Epithelial cell of proximal tubule (primary cell): ENCODE measurements around the gene NPAS1. TPM values are rescaled to one million over a fixed set of nuclear protein-coding genes. Genes with fewer than 3 reads are reported as not detected.

Experiments used
- DNase-seq: peaks from one replicate; pipeline ENCODE4 v3.0.0-alpha.2; 2011; ENCODE audit warnings: low read depth
- H3K4me3 ChIP-seq: 2 replicates; pipeline ENCODE4 v1.5.1; 2011; ENCODE audit warnings: low read depth, mild to moderate bottlenecking, low read length
- total RNA-seq: library from RNA; depleted of rRNA; stranded (reverse); fragments of >200 nt; gene quantifications from 2 replicates; pipeline ENCODE4 v1.2.3, GENCODE V29; 2015
- TF ChIP-seq, protein P1 (sequence below): conservative IDR thresholded peaks from 2 replicates; pipeline ENCODE4 v1.5.1; 2012; ENCODE audit warnings: low read depth, mild to moderate bottlenecking, low read length

NPAS1 gene
- total RNA-seq, 1 donor from 2014 or later = 0.63 TPM

DNA sequence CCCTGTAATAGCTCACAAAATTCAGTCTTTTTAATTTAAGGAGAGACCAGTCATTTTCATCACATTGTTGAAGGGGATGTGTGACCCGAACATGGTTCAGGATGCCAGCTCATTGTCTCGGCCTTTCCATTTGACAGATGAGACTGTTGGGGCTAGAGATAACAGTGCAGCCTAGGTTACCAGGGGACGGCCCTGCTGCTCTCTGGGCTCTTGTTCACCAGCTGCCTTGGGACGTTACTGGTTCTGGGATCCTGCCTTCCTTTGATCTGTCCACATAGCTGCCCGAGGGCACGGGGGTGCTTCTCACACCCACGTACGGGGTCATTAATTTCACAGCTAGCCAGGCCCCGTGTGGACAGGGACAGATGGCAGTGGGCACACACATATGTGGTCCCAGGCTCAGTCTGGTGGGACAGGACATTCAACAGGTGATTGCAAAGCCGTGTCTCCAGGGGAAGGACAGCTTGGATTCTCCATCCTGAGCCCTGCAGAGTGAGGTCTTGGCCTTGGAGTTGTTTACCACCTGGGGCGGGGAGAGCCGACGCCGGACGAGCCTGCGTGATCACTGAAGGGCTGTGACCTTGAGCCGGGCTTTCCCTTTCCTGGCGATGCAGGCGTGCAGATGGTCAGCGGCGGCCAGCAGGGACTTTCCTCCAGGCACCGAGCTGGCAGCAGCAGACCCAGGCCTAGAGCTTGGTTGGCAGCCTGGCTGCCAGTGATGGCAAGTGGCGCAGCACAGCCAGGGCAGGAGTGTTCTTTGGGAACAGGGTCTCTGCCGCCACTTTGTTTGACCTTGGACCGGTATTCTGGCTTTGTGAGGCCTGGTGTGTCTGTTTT, 26.7 kb upstream of the NPAS1 start:
- TF ChIP-seq, protein P1, sequence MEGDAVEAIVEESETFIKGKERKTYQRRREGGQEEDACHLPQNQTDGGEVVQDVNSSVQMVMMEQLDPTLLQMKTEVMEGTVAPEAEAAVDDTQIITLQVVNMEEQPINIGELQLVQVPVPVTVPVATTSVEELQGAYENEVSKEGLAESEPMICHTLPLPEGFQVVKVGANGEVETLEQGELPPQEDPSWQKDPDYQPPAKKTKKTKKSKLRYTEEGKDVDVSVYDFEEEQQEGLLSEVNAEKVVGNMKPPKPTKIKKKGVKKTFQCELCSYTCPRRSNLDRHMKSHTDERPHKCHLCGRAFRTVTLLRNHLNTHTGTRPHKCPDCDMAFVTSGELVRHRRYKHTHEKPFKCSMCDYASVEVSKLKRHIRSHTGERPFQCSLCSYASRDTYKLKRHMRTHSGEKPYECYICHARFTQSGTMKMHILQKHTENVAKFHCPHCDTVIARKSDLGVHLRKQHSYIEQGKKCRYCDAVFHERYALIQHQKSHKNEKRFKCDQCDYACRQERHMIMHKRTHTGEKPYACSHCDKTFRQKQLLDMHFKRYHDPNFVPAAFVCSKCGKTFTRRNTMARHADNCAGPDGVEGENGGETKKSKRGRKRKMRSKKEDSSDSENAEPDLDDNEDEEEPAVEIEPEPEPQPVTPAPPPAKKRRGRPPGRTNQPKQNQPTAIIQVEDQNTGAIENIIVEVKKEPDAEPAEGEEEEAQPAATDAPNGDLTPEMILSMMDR = no peak
- DNase-seq = no peak
- no peak overlapping the region for H3K4me3 ChIP-seq

DNA sequence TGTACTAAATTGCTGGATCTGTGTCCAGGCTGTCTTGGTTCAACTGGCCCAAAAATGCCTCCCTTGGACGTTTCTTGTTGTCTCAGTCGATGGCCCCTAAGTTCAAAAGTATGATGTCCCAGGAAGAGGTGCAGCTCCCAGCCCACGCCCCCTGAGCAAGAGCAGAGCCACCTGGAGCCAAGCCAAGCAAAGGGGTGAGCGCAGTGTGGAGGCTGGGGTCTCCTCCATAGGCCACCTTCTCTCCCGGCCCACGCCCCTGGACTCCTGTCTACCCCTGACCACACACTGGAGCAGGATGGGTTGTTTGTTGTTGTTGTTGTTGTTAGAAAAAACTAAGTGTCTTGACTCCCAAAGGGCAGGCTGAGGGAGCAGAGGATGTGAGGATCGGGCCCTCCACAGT, 26.0 kb upstream of the NPAS1 start:
- no peak overlapping the region for H3K4me3 ChIP-seq
- no peak for DNase-seq
- TF ChIP-seq, protein P1 = no peak

DNA sequence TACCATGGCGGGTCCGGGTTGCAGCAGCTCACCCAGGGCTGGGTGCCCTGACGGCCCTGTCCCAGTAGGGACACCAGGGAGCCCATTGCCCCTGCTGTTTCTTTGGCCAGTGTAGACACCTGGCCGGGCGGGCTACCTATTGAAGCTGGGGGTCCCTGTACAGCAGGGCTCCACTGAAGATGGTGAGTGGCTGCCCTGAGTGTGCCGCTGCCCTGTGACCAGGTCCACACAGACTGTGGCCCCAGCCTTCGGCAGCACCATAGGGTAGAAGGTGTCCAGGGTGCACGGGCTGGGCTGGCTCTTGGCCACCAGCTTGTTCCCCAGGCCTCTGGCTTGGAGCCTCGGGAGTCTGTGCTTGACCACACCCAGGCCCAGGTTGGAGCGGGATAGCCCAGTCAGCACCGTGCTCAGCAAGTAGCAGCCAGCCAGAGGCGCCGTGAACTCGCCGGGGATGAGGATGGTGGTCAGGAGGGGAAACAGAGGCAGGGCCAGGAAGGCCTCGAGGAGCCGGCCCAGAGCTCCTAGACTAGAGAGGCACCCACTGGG, 25.4 kb upstream of the NPAS1 start:
- no peak for DNase-seq
- TF ChIP-seq, protein P1 = no peak
- no peak overlapping the region for H3K4me3 ChIP-seq

DNA sequence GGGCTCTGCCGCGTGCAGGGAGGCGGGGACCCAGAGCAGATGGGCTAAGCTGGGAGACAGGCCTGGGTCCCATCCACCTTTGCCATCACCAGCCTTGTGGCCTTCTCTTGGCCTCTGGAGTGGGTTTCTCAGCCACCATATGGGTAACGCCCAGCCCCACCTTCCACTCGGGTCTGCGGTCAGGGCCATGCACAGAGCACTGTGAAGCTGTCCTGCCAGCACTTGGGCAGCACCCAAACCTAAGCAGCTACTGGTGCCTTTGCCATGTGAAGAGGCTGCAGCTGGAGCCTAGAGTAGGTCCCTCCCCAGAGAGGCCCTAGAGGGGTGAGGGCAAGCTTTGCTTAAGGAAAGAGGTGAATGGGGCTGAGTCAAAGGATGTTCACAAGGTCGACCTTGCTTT, 24.1 kb upstream of the NPAS1 start:
- H3K4me3 ChIP-seq = no peak overlapping the region
- no peak for DNase-seq
- TF ChIP-seq, protein P1 = no peak

DNA sequence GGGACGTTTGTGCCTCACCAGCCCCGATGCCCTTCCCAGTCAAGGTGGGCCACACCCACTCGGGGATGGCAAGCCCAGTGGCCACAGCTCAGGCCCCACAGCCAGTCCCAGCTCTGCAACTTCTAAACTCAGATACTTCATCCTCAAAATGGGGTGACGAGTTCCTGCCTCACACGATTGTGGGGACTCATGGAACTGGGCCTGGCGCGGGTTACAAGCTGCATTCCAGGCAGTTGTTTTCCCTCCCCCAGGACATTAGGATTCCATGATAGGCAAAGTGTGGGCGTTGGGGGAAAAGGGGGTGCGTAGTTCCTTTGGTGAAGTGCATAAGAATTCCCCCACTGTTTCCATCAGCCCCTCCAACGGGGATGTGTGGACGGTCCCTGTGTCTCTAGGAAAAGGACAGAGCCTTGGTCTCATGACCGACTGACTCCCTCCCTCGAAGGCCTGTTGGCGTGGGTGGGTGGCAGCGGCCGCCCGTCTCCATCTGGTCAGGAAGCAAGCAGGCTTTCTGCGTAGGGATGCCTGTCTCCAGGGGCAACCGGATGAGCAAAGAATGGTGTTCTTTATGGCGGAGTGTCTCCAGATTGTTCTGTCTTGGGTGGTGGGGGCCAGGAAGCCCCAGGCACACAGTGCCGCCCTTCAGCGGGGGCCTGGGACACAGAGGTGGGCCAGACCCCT, 21.1 kb upstream of the NPAS1 start:
- TF ChIP-seq, protein P1 = no peak
- no peak overlapping the region for H3K4me3 ChIP-seq
- DNase-seq = no peak

DNA sequence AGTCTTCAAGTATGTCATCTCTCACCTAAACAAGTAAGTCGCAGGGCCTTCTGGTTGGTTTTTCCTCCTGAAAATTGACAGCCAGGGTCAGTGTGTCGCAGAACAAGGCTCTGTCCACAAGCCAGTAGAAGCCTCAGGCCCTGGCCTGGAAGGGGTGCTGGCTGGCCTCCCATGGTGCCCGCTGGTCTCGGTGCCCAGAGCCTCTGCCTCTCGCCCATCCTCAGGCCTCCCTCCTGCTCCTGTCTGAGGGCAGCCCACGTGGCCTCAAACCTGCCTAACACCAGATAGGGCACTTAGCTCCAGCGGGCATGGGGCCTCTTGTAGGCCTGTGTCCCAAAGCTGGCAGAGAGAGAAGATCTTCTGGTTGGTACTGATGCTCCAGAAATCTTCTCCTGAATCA, 20.3 kb upstream of the NPAS1 start:
- H3K4me3 ChIP-seq = no peak overlapping the region
- TF ChIP-seq, protein P1 = no peak
- DNase-seq = no peak
